Measurements from ENCODE around the gene MRPL49.

DNA sequence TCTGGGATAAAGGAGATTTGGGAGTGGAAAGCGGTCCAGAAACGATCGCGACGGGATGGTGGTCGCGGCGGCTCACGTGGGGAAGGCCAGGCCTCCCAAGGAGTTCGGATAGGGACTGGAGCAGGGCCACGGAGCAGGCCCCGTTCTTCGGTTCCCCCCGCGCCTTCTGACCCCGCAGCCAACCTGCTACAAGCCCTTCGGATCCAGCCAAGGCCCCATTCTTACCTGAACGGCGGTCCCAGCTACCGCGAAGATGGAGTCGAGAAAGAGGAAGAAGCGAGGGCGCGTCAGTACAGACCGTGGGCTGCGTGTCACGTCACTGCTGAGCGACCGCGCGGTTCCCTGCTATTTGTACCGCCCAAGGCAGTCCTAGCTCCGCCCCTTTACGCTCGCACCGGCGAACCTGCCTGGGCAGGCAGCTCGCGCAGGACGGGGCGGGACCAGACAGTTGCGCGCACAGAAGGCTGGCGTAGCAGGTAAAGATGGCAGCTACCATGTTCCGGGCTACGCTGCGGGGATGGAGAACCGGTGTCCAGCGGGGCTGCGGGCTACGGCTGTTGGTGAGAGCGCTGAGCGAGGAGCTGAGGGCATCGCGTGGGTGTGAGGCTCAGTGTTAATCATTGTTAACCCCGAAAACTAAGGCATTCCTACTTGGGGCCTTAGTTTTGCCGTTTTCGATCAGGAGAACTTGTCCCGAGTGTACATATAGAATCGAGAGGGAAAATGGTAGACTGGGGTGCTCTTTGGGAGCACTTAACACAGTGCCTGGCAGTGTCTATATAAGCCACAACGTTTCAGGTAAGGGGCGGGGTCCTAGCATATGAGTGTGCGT lies at the start of gene MRPL49, which contains the start of gene FAU:
- TF ChIP-seq, protein P1, sequence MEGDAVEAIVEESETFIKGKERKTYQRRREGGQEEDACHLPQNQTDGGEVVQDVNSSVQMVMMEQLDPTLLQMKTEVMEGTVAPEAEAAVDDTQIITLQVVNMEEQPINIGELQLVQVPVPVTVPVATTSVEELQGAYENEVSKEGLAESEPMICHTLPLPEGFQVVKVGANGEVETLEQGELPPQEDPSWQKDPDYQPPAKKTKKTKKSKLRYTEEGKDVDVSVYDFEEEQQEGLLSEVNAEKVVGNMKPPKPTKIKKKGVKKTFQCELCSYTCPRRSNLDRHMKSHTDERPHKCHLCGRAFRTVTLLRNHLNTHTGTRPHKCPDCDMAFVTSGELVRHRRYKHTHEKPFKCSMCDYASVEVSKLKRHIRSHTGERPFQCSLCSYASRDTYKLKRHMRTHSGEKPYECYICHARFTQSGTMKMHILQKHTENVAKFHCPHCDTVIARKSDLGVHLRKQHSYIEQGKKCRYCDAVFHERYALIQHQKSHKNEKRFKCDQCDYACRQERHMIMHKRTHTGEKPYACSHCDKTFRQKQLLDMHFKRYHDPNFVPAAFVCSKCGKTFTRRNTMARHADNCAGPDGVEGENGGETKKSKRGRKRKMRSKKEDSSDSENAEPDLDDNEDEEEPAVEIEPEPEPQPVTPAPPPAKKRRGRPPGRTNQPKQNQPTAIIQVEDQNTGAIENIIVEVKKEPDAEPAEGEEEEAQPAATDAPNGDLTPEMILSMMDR (IDR thresholded peaks at IDR 0.05) = no peak
- peak; percentile 79 for TF ChIP-seq POLR2A (IDR thresholded peaks at IDR 0.05)

Measured in testis (tissue), 2 donors.